IMR-90 (cell line): ENCODE results near the gene RGS13.

Experiments
- CEBPB ChIP-seq: IDR thresholded peaks from 2 replicates; pipeline ENCODE4 v1.6.1; 2012; ENCODE audit warnings: low read depth, low read length, improper control_type of control experiment
- CTCF ChIP-seq: conservative IDR thresholded peaks from 2 replicates; pipeline ENCODE4 v1.5.1; 2012; ENCODE audit warnings: mild to moderate bottlenecking, low read depth, low read length, improper control_type of control experiment
- FOS ChIP-seq: fragments of 150-350 bp; IDR thresholded peaks from 2 replicates; pipeline ENCODE4 v1.6.1; 2016; ENCODE audit warnings: low read depth, low read length
- MAFK ChIP-seq: IDR thresholded peaks from 2 replicates; pipeline ENCODE4 v1.6.1; 2012; ENCODE audit warnings: low read depth, low read length, improper control_type of control experiment
- POLR2A ChIP-seq: IDR thresholded peaks from 2 replicates; pipeline ENCODE4 v1.6.1; 2012; ENCODE audit warnings: mild to moderate bottlenecking, low read depth, low read length
- RAD21 ChIP-seq: IDR thresholded peaks from 2 replicates; pipeline ENCODE4 v1.6.1; 2012; ENCODE audit warnings: low read length, improper control_type of control experiment
- RFX5 ChIP-seq: IDR thresholded peaks from 2 replicates; pipeline ENCODE4 v1.8.0; 2012; ENCODE audit warnings: low read depth, mild to moderate bottlenecking, low read length, moderate library complexity

GRCh38 chr1:192669174-192669573 lies 33.2 kb downstream of the RGS13 start:
- TF ChIP-seq CTCF = no peak
- no peak for TF ChIP-seq FOS
- TF ChIP-seq POLR2A = no peak
- no peak for TF ChIP-seq RAD21
- no peak for TF ChIP-seq RFX5
- no peak for TF ChIP-seq CEBPB
- TF ChIP-seq MAFK = no peak
